ENCODE measurements around the gene EEF1AKMT3. TPM values are rescaled to one million over a fixed set of nuclear protein-coding genes. Genes with fewer than 3 reads are reported as not detected.

Gene EEF1AKMT3
- total RNA-seq, 1 donor from 2014 or later: 4.5 TPM

DNA sequence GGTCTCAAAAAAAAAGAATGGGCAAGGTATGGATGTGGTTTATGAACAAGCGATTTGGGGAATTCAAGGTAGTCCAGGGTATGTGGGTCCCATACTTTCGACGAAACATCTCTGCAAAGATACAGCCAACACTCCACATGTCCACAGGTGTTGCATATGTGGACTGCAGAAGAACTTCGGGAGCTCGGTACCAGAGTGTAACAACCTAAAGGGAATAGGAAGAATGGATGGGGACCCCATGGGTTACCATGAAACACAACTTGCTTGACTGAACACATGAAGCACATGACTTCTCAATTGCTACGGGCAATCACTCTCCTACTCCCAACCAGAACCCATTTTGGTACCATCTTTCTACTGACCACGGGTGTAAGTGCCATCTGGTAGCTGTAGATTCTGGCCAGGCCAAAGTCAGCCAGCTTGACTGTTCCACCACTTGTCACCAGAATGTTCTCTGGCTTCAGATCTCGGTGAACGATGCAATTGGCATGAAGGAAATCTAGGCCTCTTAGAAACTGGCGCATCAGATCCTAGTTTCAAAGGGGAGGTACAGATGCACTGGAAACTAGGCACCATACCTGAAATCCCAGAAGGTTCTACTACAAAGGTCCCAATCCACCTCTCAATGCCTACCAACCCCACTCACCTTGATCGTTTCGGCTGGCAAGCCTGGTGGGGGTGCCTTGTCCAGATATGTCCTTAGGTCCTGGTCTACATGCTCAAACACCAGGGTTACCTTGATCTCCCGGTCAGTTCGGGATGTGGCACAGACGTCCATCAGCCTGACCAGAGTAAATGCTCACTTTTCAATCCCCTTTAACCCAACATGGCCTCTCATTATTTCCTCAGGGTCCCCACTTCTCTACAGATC is 21.6 kb upstream of the EEF1AKMT3 start:
- DNase-seq (ENCODE audit: low read depth in 2 of 2): no peak

DNA sequence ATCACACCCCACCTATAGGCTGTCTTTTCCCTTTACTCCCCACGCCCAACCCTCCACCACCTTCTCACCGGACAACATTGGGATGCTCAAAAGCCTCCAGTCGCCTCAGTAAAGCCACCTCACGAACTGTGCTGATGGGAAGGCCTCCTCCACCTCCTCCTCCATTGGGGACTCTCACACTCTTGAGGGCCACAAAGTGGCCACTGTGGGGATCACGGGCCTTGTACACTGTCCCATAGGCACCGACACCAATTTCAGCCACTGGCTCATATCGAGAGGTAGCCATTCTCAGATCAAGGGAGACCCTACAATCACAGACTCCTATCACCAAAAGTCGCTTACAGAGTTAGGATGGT is 21.0 kb upstream of the EEF1AKMT3 start:
- DNase-seq (ENCODE audit: low read depth in 2 of 2): no peak

GRCh38 chr12:57751788-57752667 is 20.4 kb upstream of the EEF1AKMT3 start, which contains the start of gene CDK4:
TSS of gene CDK4 (minus strand) at chr12:57752310. CDS start at chr12:57751717, 593 bp downstream.
- DNase-seq (ENCODE audit: low read depth in 2 of 2): peak; percentile 99 to 100

DNA sequence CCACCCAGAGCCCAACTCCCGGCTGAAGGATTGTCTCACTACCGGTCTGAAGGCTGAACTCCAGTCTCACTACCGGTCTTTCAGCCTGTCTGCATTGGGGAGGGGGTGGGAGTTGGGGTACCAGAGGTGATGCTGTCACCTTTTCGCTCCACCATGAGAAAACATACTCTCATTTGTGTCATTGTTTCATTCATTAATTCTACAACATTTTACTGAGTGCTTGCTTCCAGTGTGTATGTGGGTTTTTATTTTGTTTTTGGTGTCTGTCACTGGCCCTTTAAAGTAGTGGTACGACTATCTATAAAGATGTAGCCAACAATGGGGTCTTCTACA is 19.8 kb upstream of the EEF1AKMT3 start:
- no peak for DNase-seq (ENCODE audit: low read depth in 2 of 2)

DNA sequence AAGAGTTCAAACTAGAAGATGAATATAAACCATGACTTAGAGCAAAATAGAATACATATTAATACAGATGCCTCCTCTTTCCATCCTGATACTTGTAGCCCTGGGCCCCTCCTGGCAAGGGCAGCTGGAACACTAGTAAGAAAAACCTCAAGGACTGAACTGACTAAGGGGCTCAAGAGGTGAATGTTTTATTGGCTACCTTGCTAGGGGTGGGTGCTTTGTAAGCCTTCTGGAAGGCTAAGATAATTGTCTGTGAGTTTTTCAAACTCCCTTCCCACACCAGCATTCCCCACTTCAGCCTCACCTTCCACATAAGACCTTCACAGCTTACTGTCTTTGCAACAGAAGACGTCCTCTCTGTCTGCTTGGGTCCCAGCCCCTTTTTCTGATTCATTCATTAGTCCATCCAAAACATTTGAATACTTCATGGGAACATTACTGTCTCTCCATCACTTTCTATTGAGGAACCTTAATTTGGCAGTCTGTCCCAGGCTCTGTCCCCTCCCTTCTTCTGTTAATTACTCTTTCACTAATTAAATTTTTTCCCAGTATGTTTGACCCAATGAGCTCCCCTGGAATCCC is 18.6 kb upstream of the EEF1AKMT3 start:
- no peak for DNase-seq (ENCODE audit: low read depth in 2 of 2)

GRCh38 chr12:57754411-57755193 is 17.8 kb upstream of the EEF1AKMT3 start, which contains the start of gene MARCHF9:
TSS of gene MARCHF9 (plus strand) at chr12:57755103. CDS start at chr12:57755529, 426 bp downstream.
- DNase-seq (ENCODE audit: low read depth in 2 of 2): no peak

GRCh38 chr12:57755194-57755453 is 17.3 kb upstream of the EEF1AKMT3 start:
- DNase-seq (ENCODE audit: low read depth in 2 of 2): no peak

GRCh38 chr12:57755454-57756372 is 16.7 kb upstream of the EEF1AKMT3 start:
- DNase-seq (ENCODE audit: low read depth in 2 of 2): no peak

DNA sequence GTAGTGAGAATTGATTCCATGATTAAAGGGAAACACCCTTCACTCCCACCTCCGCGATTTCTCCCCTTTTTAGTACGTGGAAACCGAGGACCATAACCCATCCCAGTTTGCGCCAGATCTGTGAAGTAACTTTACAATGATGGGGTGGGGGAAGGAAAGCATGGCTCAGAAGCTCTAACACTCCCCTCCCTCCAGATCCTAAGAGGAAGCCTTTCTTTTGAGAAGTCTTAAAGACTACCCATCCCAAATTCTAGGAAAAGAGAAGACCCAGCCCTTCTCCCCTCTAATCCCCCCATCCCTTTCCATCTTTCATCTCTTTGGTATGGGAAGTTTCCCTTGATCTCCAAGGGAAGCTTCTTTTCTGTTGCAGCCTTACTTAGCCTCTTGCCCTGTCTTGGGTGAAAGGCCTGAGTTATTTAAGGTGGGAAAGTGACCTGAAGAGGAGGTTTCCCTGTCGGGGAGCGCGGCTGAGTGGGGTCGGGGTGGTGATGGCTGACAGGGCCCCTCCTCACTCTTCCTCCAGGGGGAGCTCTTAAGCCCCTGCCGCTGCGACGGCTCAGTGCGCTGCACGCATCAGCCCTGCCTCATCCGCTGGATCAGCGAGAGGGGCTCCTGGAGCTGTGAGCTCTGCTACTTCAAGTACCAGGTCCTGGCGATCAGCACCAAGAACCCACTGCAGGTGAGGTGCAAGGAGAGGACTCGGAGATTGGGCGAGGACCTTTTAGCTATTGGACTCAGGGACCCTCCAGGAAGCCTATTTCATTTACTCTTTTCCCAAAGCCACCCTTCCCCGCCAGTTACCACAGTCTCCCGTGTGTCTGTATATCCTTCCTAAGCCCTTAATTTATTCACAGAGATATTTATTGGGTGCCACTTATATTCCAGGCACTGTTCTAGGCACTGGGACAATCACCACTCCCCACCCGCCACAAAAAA is 15.7 kb upstream of the EEF1AKMT3 start:
- DNase-seq (ENCODE audit: low read depth in 2 of 2): peak in 1 of 2 donors; percentile 45

- no peak for DNase-seq (ENCODE audit: low read depth in 2 of 2)
Measured at GRCh38 chr12:57757771-57758170, 14.6 kb upstream of the EEF1AKMT3 start.

DNA sequence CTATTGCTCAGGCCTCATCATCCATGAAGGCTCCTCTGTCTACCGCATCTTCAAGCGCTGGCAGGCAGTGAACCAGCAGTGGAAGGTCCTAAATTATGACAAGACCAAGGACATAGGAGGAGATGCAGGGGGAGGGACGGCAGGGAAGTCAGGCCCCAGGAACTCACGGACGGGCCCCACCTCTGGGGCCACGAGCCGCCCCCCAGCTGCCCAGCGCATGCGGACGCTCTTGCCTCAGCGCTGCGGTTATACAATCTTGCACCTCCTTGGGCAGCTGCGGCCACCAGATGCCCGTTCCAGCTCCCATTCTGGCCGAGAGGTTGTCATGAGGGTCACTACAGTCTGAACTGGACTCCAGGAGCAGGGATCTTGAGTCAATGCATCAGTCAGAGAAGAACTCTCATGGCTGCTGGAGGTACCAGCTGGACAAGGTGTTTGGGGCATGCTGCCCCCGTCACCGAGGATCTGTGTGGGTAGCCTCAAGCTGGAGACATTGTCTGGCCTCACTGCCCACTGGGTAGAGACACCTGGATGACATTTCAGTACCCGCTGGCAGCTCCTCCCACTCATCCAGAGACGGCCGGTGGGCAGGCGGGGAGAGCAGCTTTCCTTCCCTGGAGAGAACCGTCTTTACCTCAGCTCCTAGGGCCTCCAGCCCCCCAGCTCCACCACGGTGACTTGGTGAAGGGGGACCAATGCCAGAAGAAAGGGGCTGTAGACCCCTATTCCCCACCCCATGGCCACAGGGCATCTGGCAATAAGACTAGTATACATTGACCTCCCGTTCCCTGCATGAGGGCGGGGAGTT is 13.7 kb upstream of the EEF1AKMT3 start:
- DNase-seq (ENCODE audit: low read depth in 2 of 2): no peak

DNA sequence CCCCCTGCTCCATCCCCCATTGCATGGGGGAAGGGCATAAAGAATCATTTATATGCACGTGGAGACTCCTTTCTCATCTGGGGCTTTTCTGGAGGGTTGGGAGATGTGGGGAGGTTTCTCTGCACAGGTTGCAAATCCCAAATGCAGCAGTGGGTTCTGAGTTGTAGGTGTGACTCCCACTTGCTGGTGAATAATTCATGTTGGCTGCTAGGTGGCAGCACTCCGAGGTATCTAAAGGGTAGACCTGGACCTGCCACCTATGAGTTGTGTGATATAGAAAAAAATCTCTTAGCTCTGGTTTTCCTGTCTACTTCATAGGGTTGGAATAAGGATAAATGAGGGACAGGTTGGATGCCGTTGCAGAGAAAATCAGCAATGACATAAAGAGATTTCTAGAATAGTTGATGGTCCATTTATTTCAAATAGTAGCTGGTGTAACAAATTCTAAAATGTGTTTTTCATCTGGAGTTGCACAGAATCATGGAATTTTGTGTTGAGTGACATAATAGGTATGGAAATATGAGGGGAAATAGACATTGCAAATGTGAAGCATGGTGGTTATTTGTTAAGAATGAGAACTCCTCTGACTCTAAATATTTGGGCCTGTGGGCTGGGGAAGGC is 12.9 kb upstream of the EEF1AKMT3 start:
- DNase-seq (ENCODE audit: low read depth in 2 of 2): peak in 1 of 2 donors; percentile 45

GRCh38 chr12:57760347-57760982 is 11.9 kb upstream of the EEF1AKMT3 start:
- DNase-seq (ENCODE audit: low read depth in 2 of 2): no peak

DNA sequence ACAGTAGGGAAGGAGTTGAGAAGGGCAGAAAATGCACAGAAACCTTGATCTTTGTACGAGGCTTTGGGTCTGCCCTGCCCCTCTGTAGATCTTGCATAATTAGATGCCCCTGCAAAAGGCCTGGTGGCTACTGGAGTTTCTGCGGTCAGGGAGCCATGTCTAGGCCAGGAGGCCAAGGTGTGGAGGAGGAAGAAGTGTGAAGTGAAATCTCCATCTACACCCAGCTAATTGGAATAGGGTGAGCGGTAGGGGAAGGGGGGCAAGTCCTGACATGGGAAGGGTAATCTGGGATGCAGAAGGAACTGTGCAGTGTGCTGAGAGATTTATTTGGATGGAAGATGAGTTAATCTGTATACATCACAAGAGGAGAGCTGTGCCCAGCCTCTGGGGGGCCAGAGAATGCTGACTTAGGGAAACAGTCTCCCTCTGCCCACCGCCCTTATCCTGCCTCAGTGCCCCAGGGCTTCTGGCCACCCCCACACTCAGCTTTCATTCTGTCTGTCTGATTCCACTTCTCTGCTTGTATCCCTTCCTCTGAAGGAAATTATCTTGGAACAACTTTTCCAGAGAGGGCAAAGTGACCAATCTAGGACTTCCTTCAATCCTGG is 10.9 kb upstream of the EEF1AKMT3 start:
- no peak for DNase-seq (ENCODE audit: low read depth in 2 of 2)

GRCh38 chr12:57762463-57762862 is 10.0 kb upstream of the EEF1AKMT3 start:
- DNase-seq (ENCODE audit: low read depth in 2 of 2): no peak

DNA sequence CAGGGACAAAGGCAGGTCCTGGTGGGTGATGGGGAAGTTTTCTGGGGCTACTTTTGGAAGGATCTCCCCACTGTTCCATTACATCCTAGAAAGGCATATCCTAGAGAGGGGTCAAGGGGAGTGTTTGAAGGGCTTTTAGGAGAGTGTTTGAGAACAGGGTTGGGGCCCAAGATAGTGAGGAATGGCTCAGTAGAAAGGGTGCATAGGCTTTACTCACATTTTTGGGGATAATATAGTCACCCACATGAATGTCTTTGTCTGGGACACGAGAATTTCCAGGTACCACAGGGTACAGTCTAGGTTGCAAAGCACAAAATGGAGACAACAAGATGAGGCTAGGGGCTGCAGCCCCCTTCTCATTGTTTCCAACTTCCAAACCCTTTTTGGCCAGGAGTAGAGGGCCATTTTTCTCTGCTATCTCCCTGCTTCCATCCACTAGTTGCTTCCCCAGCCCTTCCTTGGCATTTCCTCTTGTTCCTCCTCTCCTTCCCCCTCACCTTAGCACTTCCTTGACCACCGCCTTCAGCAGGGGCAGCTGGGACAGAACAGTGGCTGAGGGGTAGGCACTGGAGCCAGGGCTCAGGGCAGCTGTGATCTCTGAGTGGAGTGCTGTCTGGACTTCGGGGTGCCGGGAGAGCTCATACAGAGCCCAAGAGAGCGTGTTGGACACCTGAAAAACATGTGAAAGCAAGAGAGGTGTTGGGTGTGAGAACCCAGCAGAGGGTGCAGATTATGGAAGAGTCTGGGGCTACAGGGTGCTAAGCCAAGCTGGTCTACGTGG is 8.3 kb upstream of the EEF1AKMT3 start:
- no peak for DNase-seq (ENCODE audit: low read depth in 2 of 2)

Measured in dermis microvascular lymphatic vessel endothelial cell (primary cell).